ENCODE data around the gene CBR1.
A peak's percentile ranks its signal among the peaks of the same experiment; 100 is the strongest.

- peak; percentile 97 for TF ChIP-seq CTCF (IDR thresholded peaks at IDR 0.05)
- TF ChIP-seq EZH2 (IDR thresholded peaks at IDR 0.05; ENCODE audit: borderline replicate concordance, insufficient read depth, low read depth, low read length, poor library complexity, severe bottlenecking): no peak
These were observed 41.4 kb upstream of the CBR1 start for GRCh38 chr21:36028127-36029069.

Measured in B cell (primary cell).